KOPT-K1 (cell line): ENCODE results near the gene WNT11.

Source experiments
- H3K27ac ChIP-seq: fragments of 200-600 bp; sonication (generic); 2 replicates; pipeline ENCODE4 v1.5.1; 2016; ENCODE audit warnings: antibody characterized with exemption, mild to moderate bottlenecking, low read depth, low read length; ENCODE audit not compliant: poor library complexity, severe bottlenecking
- H3K36me3 ChIP-seq: fragments of 200-600 bp; sonication (generic); 2 replicates; pipeline ENCODE4 v1.5.1; 2017; ENCODE audit warnings: antibody characterized with exemption, mild to moderate bottlenecking, low read length, moderate library complexity; ENCODE audit not compliant: insufficient read depth
- H3K9me3 ChIP-seq: fragments of 200-600 bp; sonication (generic); 2 replicates; pipeline ENCODE4 v1.5.1; 2017; ENCODE audit warnings: antibody characterized with exemption, low read length, mild to moderate bottlenecking; ENCODE audit not compliant: insufficient read depth, poor library complexity, severe bottlenecking

WNT11 gene

DNA sequence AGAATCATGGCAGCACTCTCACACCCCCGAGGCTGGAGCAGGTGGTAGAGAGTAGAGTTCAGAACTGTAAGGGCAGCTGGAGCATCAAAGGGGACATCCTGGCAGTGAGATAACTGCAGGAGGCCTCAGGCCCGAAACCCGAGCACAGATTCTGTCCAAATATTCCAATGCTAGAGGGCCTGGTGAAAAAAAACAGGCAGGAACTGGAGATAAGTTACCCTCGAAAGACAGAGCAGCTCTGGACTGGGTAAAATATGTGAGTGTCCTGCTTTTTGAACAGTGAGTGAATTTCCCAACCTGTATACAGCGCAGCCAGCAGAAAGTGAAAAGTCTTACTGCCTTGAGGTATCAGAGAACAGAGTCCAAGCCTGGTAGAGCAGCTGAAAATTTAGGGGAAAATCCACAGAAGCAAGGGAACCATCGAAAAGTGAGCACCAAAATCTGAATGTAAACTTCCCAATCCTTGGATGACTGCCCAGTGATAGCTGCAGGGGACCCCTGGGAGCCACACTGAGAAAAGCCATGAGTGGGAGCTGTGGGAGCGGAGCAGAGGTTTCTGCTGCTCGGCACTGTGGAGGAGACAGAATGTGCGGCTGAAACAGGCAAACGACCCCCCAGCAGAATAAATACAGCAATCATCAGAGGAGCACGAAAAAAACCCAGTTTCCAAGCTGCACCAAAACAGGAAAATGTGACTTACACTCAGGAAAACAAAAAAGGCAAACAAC, 50.6 kb downstream of the WNT11 start:
- H3K9me3 ChIP-seq, result no peaks in the 10 kb centered on the region
- no peak overlapping the region for H3K27ac ChIP-seq
- H3K36me3 ChIP-seq, result no peaks in the 10 kb centered on the region

DNA sequence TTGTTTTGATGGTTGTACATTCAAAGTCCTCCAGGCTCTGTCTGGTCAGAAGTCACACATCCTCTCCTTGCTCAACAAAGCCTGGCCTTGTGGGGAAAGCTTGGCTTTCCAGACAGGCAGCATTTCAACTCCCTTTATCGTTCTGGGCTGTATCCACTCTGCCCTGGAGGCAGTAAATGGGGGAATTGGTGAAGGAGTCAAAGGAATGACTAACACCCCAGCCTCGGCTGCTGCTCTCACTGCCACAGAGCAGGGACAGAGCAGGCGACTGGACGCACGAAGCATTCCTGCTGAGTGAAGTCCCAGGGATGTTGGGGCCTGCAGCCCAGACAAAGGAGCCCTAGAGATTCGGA, 52.8 kb downstream of the WNT11 start:
- Histone ChIP-seq H3K36me3 (no peaks in the 10 kb centered on the region), H3K27ac (no peak overlapping the region), H3K9me3 (no peaks in the 10 kb centered on the region)

DNA sequence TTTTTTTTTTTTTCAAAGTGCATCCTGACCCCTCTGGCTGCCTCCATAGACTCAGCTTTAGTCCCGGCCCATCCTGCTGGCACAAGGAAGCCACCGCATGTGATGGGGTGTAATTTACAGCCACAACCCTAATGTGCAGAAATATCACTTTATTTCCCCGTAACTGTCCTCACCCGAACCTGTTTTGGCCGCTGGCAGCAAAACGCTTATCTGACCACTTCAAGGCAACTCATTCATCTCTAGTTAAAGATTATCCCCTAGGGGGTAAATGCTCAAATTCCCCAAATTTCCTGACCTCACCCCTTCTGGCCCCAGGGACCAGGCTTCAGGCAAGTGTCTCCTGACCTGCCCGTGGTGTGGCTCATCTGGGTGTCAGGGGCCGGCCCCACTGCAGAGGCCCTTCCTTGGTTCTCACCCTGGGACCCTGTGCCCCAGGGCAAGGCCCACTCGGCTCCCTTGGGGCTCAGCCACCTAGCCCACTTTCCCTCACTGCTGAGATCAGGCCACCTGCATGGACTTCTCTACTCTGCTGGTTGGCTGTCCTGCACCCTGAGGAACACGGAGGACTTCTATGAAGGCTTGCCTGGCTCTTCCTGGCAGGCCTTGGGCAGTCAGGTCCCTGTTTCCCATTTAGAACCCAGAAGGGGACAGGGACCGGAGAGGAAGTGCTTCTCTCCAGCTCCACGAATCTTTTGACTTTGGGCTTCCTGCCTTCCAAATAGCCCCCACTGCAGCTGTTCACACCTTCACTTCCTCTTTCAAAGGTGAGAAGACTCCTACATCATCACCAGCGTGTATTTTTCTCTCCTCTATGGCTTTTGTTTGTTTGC, 53.3 kb downstream of the WNT11 start:
- no peaks in the 10 kb centered on the region for H3K36me3 ChIP-seq
- no peak overlapping the region for H3K27ac ChIP-seq
- H3K9me3 ChIP-seq, result no peaks in the 10 kb centered on the region

DNA sequence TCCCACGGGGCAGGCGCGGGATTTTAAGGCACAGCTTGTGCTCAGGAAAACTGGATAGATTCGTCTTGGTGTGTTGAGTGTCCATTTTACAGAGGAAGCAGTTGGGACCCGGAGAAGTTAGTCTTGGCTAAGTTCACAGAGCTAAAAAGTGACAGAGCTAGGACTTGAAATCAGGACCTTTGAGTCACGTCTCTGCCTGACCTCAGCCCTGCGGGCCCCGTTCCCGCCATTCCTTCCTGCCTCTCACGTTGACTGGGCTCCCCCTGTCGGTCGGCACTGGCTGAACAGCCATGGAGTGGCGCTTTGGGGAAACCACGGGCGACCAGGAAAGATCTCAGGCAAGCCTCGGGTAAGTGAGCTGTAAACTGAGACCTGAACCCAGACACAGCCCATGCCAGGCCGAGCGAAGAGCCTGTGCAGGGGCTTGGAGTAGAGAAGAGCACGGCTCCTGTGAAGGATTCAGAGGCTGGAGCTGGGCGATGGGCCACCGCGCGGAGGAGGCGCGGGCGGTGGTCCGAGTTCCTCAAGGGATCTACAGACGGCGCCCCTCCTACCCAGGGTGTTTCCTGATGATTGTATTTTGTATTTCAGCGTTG, 54.1 kb downstream of the WNT11 start:
- H3K27ac ChIP-seq, result no peak overlapping the region
- no peaks in the 10 kb centered on the region for H3K9me3 ChIP-seq
- no peaks in the 10 kb centered on the region for H3K36me3 ChIP-seq

DNA sequence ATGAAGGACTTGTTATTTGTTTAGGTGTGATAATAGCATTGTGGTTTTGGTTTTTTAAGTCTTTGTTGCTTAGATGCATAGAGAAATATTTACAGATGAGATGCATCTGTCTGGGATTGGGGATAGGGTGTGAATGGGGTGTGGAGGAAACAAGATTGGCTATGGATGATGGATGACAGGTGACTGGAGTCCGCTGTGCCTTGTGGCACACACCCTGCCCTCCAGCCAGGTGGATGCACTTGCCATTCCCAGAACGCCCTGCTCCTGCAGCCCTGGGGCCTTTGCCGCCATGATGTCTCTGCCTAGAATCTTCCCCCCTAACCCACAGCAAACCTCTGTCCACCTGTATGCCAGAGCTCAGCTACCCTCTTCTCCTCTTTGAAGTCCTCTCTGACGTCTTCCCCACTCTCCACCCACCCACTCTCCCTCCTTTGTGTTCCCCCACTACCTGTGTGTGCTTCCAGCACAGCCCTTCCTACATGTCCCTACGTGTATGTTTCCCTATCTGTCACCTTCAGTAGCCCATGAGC, 54.7 kb downstream of the WNT11 start:
- Histone ChIP-seq H3K36me3 (no peaks in the 10 kb centered on the region), H3K9me3 (no peaks in the 10 kb centered on the region), H3K27ac (no peak overlapping the region)

DNA sequence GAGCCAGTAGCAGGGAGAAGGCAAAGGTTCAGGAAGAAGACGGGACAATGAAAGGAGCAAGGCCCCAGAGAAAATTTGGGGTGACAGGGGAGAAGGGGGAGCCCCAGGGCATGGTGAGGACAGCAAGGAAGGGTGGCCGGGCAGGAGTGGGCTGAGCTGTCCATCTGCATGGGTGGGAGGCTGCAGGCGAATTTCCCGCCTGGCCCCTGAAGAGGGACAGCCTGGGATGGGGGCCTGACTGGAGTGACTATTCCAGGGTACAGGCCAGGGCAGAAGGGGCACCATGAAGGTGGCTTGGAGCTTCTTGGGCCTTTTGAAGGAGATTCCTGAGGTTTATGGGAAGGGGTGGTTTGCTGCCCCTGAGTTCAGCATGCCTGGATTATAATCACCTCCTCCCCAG, 56.2 kb downstream of the WNT11 start:
- Histone ChIP-seq H3K9me3 (no peaks in the 10 kb centered on the region), H3K36me3 (no peaks in the 10 kb centered on the region), H3K27ac (no peak overlapping the region)

DNA sequence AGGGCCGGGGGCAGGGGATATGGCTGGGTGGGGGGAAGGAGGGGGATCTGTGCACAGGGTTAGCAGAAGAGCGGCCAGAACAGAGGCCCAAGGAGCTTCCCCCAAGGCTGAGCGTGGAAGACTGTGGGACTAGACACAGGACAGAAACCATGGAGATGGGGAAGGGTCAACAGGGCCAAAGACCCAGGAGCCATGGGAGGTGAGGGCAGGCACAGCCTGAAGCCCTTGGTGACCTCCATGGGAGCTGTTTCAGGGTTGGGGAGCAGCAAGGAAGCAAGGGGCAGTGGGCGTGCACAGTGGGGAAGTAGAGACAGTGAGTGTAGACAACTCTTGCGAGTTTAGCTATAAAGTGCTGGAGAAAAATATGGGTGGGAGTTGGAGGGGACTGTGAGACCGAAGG, 56.6 kb downstream of the WNT11 start:
- Histone ChIP-seq H3K9me3 (no peaks in the 10 kb centered on the region), H3K27ac (no peak overlapping the region), H3K36me3 (no peaks in the 10 kb centered on the region)

DNA sequence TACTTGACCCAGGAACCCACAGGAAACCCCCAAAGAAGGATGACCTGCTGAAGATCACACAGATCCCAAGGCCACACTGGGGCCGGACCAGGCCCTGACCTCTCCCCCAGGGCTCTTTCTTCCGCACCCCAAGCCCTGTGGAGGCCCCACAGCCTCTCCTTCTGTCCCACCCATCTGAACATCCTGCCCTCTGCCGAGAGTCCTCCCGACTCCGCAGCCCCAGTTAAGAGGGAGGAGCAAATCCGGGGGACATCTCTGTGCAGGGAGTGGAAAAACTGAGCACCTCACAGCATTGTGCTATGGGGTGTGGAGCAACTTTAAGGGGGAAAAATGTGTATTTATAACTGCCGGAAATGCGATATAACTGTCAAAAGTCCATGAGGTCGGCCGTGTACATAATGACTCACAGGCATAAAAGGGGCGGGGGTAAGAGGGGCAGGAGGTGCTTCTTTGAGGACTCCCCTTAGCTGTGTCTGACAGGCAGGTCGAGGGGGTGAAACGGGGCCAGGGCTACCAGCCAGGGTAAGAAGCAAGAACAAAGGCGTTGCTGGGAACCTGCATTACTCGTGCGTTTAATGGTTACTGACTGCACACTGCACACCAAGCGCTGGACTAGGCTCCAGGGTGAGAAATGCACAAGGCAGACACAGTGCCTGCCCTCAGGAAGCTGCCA, 57.2 kb downstream of the WNT11 start:
- no peaks in the 10 kb centered on the region for H3K9me3 ChIP-seq
- no peak overlapping the region for H3K27ac ChIP-seq
- H3K36me3 ChIP-seq, result no peaks in the 10 kb centered on the region

DNA sequence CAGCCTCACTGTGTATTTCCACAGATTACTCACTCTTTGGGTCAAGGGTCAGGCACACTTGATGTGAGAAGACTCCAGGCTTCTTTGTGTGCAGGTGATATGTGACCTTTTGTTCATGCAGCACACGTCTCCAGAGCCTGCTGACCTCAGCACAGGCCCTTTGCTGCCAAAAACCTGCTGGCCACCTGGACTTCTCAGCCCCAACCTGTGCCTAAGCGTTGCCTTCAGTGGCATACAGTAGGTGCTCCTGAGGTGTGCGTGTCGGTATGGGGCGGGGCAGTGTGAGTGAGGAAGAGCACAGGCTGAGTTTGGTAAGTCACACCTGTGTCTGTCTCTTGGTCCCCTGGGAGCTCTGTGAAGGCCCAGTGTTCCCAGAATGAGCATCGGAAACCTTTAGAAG, 58.1 kb downstream of the WNT11 start:
- peaks cover 4% of the 10 kb centered on the region for H3K36me3 ChIP-seq
- no peaks in the 10 kb centered on the region for H3K9me3 ChIP-seq
- no peak overlapping the region for H3K27ac ChIP-seq

DNA sequence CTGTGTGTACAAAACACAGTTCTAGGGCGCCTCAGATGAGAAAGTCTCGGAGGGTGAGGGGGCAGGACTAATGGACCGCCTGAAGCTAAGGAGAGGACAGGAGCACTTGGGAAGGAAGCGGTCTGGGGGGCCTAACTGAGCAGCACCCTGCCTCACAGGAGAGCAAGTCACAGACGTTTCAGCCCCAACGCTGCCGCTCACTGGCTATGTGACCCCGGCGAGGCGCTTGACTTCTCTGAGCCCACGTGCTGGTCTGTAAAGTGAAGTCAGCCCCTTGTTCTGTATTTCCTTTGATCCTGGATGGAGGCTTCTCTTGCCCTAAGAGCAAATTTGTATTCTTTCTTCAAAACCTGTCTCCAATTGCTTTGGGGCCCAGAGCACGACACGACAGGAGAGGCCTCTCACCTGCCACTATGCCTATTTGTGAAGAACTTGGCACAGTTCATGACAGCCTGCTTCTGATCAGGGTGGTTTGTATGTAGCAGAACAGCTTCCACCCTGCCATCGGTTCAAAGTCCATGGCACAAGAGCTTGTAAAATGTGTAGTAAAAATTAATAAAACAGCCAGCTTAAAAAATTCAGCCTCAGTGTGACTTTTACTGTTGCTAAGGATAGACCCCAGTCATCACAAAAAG, 59.1 kb downstream of the WNT11 start:
- Histone ChIP-seq H3K27ac (no peak overlapping the region), H3K36me3 (peaks cover 14% of the 10 kb centered on the region)

DNA sequence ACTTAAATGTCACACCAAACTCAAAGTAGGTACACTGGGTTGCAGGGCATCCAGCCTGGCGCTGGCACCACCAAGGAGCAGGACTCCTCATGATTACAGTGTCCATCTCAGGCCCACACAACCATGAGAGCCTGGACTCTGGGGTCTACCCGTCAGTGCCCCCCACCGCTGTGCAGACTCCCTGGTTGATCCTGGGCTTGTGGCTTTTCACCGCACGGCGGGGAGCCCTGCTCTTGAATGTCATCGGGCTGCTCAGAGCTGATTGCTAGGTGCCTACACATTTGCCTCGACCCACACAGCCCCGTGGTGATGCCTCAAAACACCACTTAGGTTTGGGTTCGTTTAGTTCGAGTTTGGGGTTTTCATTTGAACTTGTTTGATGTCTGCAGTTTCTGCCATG, 63.0 kb downstream of the WNT11 start:
- no peaks in the 10 kb centered on the region for H3K9me3 ChIP-seq
- H3K36me3 ChIP-seq, result peaks cover 30% of the 10 kb centered on the region
- H3K27ac ChIP-seq, result no peak overlapping the region

More for the DNA sequence above, 59.1 kb downstream of the WNT11 start:
- no peaks in the 10 kb centered on the region for H3K9me3 ChIP-seq

DNA sequence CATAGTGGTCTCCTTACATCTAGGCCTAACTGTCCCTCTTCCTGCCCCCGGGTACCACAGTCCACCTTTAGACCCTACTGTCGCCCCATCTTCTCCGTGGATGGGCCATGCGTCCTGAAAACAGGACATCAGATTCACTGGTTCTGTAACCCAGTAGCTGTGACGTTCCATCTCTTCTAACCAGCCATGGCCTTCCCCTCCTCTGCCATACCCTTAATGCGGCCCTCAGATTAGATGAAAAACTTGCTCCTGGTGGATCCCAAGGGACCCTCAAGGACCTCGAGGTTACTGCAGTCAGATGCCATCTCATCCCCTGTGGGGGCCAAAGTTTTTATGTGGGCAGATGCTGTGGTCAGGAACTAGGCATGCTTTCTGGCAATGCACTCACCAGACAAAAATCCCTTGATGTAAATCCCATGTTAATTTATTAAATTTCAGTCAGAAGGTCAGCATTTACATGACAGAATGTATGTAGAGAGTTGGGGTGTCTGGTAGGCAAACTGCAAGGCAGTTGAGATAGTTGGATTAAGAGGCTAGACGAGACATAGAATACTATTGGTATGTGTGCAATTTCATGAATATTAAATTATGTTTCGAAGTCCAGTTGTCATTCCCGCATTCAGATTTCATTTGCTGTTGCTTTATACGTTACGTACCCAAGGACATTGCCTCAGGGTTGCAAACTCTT, 64.3 kb downstream of the WNT11 start:
- H3K9me3 ChIP-seq, result no peaks in the 10 kb centered on the region
- no peak overlapping the region for H3K27ac ChIP-seq
- H3K36me3 ChIP-seq, result peaks cover 30% of the 10 kb centered on the region

DNA sequence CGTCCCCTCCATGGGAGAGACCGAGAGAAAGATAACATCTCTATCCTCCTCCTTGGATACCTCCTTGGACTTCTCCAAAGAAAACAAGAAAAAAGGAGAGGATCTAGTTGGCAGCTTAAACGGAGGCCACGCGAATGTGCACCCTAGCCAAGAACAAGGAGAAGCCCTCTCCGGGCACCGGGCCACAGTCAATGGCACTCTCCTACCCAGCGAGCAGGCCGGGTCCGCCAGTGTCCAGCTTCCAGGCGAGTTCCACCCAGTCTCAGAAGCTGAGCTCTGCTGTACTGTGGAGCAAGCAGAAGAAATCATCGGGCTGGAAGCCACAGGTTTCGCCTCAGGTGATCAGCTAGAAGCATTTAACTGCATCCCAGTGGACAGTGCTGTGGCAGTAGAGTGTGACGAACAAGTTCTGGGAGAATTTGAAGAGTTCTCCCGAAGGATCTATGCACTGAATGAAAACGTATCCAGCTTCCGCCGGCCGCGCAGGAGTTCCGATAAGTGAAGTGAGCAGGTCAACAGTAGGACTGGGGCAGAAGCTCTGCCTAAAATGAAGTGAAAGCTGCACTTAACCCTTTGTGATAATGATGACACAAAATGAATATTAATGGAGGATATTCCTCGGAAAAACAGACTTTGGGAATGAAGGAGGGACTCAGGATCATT, 65.3 kb downstream of the WNT11 start:
- no peaks in the 10 kb centered on the region for H3K9me3 ChIP-seq
- no peak overlapping the region for H3K27ac ChIP-seq
- H3K36me3 ChIP-seq, result peaks cover 30% of the 10 kb centered on the region

DNA sequence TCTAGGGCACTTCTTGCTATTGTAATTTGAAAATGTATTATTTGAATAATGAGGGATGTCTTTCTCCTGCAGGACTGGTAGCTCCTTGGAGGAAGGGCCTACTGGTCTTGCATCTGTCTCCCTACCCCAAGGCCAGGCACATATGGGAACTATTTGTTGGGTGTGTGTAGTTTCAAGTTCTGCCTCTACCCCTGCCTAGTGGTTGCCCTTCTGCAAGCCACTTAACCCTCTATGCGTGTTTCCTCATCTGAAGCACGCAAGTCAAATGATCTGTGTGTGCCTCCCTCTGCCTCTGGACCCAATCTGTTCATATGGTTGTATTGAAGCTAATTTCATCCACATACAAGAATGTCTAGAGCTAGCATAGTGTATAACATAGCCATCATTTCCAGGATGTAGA, 67.0 kb downstream of the WNT11 start:
- Histone ChIP-seq H3K9me3 (no peaks in the 10 kb centered on the region), H3K36me3 (peaks cover 34% of the 10 kb centered on the region), H3K27ac (no peak overlapping the region)
